A549 treated with CORT108297 at 1 μM for 4 hours (cell line): Measurements from ENCODE around the gene ZNF555. TPM values are rescaled to one million over a fixed set of nuclear protein-coding genes. Genes with fewer than 3 reads are reported as not detected.

Experiments
- total RNA-seq: library from RNA; stranded (reverse); fragments of 200-300 nt; extraction: Qiagen RNA extraction; gene quantifications from 5 replicates; pipeline ENCODE4 v1.2.3, GENCODE V29; 2022

The ZNF555 gene
- total RNA-seq, result 1.1 to 3.1 TPM (median 2.3 TPM) in 5 replicates

GRCh38 chr19:2840794-2841791 is at the start of gene ZNF555:
Gene ZNF555 (plus strand): TSS chr19:2841475. CDS start chr19:2841573, 98 bp downstream.

GRCh38 chr19:2819540-2820111 is 21.6 kb upstream of the ZNF555 start, which contains the start of gene ZNF554:
Gene ZNF554 (plus strand): TSS chr19:2819868. CDS start chr19:2820072, 204 bp downstream.

DNA sequence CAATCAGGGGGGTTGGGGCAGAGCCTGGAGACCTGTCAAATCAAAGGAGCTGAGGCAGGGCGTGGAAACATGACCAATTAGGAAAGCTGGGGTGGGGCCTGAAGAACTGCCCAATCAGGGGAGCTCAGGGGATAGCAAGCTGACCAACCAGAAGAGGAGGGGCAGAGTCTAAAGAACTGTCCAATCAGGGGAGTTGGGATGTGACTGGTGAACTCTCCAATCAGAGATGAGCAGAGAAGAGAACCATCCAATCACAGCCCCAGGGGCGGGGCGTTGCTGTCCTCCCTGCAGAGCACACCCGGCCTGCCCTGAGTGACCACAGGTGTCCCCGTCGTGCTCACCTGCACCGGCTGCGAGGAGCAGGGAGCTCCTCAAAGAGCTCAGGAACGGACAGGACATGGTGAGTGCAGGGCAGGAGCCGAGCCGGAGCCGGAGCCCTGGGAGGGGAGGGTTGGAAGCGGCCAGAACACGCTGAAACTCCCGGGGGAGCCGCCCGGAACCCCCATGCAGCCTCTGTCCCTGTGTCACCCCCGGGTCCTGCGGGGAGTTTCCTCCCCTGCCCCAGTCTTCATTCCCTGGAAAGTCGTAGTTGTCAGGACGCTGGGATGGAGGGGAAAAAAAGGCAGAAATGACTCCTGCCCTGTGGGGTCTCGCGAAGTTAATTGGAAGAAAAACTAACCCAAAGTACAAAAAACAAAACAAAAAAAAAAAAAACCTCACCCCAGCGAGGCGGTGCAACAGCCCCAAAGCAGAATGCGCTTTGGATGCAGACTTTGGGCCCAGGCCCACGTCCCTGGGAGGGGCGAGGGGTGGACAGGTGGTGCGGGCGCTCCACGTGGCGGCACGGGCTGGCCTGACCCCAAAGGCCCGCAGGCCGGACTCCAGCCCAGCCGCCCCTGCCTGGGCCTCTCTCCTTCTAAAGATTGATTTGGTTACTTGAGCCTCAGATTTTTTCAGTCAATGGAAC is 26.0 kb downstream of the ZNF555 start, which contains the start of gene ZNF556:
ZNF556 (plus strand) TSS at position 311 of the 967 bp plus-strand sequence; CDS start at position 398, 87 bp downstream.

GRCh38 chr19:2900296-2901252 is 59.3 kb downstream of the ZNF555 start, which contains the start of gene ZNF57:
Gene ZNF57 (plus strand): TSS chr19:2900928. CDS start chr19:2901046, 118 bp downstream.

Other genes starting within 250 kb of the ZNF555 start
- 0.03 to 0.07 TPM (median 0.04 TPM) in 5 replicates for gene GNG7, start 138.8 kb upstream of the ZNF555 start, total RNA-seq
- gene DIRAS1, start 120.1 kb upstream of the ZNF555 start, total RNA-seq, result 3.1 to 4.8 TPM (median 4.2 TPM) in 5 replicates
- gene SLC39A3, start 101.5 kb upstream of the ZNF555 start, total RNA-seq, result 20.6 to 31.3 TPM (median 30.1 TPM) in 5 replicates
- gene SGTA, start 58.2 kb upstream of the ZNF555 start, total RNA-seq, result 60.2 to 85.6 TPM (median 74.6 TPM) in 5 replicates
- gene THOP1, start 56.0 kb upstream of the ZNF555 start, total RNA-seq, result 77.7 to 111 TPM (median 105 TPM) in 5 replicates
- gene ZNF554, start 21.6 kb upstream of the ZNF555 start, total RNA-seq, result 0.59 to 1.4 TPM (median 1.2 TPM) in 5 replicates
- 0.01 to 0.14 TPM (median 0.02 TPM) in 3 of 5 replicates, not detected in the others for gene ZNF556, start 25.9 kb downstream of the ZNF555 start, total RNA-seq
- 1.7 to 2.7 TPM (median 2.0 TPM) in 5 replicates for gene ZNF57, start 59.5 kb downstream of the ZNF555 start, total RNA-seq
- 1.4 to 2.1 TPM (median 1.7 TPM) in 5 replicates for gene ZNF77, start 103.5 kb downstream of the ZNF555 start, total RNA-seq
- 3.4 to 6.1 TPM (median 5.6 TPM) in 5 replicates for gene TLE6, start 136.1 kb downstream of the ZNF555 start, total RNA-seq
- gene TLE2, start 187.8 kb downstream of the ZNF555 start, total RNA-seq, result 2.1 to 3.2 TPM (median 2.7 TPM) in 5 replicates
- 171 to 256 TPM (median 249 TPM) in 5 replicates for gene TLE5, start 221.0 kb downstream of the ZNF555 start, total RNA-seq